HG03097 (cell line): ENCODE results near the gene FGR.
"Not testable (repeated sequence)": the region's sequence is repeated elsewhere in the genome, so short reads cannot be mapped to it uniquely, and the experiment has no call there.

Source experiments
- ATAC-seq: cut with Tn5 transposase; IDR thresholded peaks from one replicate; pipeline ENCODE4 v1.9.1; 2021; ENCODE audit not compliant: unreplicated experiment, low FRiP score

FGR gene

DNA sequence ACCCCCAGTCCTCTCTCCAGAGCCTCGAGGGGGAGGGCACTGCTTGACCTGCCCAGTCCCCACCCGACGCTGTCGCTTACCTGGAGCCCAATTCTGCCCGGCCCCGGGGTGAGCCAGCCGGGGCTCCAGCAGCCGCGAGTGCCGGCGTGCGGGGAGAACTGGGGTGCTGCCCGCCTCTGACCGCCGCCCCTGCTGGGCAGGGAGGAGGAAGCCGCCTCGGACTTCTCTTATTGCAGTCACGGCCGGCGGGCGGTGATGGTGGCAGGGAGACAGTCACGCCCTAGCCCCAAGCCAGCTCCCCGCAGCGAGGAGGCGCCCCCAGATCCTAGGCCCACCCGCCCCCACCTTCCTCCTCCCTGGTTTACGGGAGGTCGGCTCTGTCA lies at the start of gene FGR:
TSS of gene FGR (minus strand) at position 201 of the 383 bp plus-strand sequence. CDS start 11,269 bp downstream, outside the sequence.
- ATAC-seq, result no peak

DNA sequence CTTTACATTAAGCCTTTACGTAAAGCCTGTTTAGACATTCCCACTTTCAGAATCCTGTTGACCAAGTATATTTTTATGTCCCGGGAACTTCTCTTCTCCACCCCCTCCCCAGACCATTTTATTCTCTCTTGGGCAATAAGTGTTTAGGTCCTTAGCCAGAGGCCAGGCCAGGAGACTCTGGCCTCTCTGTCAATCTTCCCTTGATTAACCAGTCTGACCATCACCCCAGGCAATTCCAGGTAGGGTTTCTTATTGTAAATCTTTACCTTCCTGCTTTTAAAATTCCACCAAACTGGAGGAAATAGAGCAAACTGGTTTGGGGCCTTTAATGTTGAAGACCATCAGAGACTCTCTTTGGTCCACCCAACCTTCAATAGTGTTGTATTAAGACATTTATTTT lies 49.2 kb upstream of the FGR start:
- ATAC-seq, result no peak

DNA sequence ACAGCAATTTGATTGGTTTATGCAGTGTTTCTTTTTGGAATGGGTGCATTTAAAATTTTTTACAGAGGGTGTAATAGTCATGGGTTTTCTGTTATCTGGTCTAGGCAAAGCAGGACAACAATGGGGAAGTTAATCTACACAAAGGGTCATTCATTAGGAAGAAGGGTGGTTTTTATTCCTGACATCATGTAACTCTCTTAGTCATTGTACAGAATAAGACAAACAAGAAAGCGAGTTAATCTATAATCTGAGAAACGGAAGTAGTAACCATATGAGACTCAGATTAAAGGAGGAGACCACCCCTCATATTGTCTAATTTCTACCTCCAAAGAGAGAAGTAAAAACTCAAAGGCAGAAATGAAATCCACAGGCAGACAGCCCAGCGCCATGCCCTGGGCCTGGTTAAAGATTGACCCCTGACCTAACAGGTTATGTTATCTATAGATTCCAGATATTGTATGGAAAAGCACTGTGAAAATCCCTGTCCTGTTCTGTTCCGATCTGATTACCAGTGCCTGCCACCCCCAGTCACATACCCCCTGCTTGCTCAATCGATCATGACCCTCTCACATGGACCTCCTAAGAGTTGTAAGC lies 47.5 kb upstream of the FGR start:
- ATAC-seq, result no peak

DNA sequence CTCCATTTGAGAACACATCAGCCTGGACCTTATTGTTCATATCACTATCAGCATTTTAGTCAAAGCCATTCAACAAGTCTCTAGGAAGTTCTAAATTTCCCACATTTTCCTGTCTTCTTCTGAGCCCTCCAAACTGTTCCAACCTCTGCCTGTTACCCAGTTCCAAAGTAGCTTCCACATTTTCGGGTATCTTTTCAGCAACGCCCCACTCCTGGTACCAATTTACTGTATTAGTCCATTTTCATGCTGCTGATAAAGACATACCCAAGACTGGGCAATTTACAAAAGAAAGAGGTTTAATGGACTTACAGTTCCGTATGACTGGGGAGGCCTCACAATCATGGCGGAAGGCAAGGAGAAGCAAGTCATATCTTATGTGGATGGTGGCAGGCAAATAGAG lies 46.6 kb upstream of the FGR start:
- not testable (repeated sequence) for ATAC-seq

DNA sequence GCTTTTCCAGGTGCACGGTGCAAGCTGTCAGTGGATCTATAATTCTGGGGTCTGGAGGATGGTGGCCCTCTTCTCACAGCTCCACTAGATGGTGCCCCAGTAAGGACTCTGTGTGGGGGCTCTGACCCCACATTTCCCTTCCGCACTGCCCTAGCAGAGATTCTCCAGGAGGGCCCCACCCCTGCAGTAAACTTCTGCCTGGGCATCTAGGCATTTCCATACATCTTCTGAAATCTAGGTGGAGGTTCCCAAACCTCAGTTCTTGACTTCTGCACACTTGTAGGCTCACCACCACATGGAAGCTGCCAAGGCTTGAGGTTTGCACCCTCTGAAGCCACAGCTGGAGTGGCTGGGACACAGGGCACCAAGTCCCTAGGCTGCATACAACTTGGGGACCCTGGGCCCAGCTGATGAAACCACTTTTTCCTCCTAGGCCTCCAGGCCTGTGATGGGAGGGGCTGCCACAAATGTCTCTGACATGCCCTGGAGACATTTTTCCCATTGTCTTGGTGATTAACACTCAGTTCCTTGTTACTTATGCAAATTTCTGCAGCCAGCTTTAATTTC lies 45.3 kb upstream of the FGR start:
- not testable (repeated sequence) for ATAC-seq

DNA sequence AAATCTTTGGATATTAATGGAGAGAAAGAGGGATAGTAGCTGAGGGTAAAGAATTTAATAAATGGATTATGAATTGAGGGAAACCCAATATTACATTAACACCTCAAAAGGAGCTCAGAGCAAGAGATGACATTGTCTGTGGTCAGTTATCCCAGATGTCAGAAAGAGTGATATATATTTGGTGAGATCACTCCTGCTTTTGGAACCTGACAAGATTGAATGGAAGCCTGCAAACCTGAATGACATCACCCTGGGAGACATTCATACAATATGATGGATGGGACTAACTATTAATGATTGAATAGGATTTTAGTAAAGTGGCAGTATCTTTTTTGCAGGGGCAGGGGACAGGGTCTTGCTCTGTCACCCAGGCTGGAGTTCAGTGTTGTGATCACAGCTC lies 43.8 kb upstream of the FGR start:
- no peak for ATAC-seq

DNA sequence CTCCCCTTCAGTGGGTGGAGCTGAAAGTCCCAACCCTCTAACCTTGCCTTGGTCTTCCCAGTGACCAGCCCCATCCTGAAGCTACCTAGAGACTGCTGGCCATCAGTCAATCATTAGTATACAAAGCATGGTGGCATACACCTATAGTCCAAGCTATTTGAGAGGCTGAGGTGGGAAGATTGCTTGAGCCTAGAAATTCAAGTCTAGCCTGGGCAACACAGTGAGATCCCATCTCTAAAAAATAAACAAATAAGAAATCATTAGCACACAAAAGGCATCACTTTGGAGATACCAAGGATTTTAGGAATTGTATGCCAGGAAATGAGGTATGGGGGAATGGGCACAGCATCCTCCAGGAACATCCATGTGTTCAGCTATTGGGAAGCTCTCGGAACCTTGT lies 41.4 kb upstream of the FGR start:
- ATAC-seq, result no peak

DNA sequence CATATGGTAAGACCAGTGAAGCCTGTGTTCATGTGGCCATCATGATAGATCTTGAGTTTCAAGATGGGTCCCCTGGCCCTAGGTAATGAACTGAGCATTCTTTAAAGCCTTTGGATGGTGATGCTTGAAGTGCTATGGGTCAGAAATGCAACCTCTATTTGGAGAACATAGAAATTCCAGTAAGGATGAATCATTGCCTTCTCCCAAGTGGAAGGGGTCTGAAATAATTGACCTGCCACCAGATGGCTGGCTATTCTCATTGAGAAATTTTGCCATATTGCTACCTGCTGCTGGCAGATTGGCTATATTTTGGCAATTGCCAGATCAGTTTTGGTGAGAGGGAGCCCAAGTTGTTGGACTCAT lies 37.7 kb upstream of the FGR start:
- no peak for ATAC-seq

DNA sequence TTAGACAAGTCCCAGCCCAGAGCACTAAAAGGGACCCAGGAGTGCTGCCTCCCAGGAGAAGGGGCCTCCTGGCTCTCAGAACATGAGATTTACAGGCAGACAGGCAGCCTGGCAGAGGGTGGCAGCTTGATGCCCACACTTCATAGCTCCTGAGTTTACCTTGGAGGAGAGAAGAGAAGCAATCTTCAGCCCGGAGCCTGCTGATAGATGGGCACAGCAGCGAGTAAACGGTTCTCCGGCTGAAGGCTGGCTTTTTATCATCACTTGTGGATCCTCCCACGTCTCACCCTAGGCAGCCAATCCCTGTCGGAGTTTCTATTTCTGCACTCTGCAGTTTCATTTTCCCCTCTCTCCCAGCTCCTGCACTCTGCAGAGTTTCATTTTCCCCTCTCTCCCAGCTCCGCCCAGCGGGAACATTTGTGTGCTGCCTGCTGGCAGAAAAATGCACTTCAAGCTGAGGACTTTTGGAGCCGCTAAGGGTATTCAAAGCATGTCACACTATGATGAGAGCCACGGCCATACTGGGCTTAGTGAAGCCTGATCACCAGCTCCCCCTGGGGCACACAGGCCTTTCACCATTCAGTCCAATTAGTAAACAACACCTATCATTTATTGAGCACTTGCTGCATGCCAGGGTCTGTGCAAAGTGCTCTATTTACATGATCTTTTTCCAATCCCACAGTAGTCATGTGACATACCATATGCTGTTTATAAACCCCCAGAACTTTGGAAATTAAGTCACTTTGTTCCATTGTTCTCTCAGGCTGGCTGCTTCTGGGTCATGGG lies 37.2 kb upstream of the FGR start, which contains the start of gene IFI6:
TSS of gene IFI6 (minus strand) at position 229 of the 786 bp plus-strand sequence. CDS start 2,878 bp downstream, outside the sequence.
- ATAC-seq, result peak; percentile 75

DNA sequence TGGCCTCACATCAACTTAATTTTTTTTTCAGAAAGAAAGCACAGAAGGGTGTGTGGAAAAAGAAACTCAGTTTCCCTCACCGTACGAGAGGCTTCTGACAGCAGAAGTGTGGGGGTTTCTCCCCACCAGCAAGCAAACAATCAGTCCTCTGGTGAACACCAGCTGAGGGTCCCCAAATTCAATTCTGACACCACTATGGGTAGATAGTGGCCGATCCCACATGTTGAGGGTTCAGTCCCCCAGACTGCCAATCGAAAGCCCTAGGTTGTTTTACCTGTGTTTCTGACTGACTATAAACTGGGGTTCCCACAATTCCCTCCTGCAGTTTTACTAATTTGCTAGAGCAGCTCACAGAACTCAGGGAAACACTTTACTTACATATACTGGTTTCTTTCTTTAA lies 34.9 kb upstream of the FGR start:
- no peak for ATAC-seq

DNA sequence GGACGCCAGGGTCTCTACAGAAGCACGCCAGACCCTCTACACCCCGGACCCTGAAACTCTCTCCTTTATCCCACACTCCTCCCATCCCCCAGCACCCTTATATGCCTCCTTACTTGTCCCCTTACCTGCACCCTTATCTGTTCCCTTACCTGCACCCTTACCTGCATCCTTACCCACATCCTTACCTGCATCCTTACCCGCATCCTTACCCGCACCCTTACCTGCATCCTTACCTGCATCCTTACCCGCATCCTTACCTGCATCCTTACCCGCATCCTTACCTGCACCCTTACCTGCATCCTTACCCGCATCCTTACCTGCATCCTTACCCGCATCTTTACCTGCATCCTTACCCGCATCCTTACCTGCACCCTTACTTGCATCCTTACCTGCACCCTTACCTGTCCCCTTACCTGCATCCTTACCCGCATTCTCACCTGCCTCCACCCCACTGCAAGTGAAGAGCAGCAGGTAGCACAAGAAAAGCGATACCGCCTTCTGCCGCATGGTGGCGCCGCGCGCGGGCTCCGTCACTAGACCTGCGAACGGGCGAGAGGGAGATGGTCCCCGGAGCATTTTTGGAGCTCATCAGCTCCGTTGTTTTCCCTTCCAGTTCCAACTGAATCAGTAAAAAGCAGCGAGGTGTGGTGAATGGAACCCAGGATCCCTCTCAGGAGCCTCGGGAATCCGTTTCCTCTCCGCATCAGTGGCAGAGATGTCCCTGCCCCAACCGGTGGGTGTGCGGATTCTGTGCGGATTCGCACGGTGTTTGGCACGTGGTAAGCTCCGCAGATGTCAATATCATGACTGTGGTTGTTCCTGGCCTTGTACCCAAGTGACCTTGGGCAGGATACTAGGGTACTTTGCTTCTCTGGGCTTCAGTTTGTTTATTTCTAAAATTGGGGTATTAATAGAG lies 34.1 kb upstream of the FGR start:
- ATAC-seq, result no peak

DNA sequence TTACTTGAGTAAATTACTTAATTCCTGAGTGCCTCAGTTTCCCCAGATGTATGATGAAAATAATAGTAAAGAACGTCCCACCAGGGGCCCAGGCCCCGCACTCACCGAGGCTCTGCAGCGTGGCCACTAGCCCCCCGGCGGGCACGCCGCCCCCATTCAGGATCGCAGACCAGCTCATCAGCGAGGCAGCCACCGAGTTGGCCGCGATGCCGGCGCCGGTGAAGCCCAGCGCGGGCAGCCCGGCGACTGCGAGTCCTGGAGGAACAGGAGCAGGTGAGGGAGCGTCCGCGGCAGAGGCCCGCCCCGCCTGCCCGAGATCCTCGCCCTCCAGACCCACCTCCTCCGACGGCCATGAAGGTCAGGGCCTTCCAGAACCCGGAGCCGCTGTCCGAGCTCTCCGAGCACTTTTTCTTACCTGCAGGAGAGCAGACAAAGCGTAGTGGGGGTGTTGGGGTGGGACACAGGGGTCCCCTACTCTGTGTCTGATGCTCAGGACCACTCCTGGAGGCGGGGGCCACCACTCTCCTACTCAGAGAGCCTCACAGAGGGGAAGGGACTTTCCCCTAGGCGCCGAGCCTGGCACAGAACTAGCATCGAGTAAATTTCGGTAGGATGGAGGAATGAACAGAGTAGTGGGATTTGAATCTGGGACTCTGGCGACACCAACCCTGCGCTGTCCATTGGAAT lies 33.3 kb upstream of the FGR start:
- no peak for ATAC-seq

DNA sequence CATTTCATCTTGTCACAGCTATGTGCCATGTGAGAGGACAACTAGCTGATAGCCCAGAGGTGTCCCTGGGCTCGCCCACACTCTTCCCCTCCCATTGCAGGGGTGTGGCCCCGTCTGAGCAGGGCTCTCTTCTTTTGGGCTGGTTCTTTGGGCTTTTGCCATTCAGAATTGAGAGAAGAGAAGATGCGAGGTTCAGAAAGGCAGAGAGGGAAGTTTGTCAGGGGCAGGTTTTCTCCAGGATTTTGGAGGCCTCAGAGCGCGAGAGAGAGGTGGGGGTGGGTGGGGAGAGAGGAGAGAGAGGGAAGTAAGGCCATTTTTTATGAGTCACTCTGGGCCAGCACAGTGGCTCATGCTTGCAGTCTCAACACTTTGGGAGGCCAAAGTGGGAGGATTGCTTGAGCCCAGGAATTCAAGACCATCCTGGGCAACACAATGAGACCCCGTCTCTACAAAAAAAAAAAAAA lies 31.8 kb upstream of the FGR start:
- no peak for ATAC-seq

DNA sequence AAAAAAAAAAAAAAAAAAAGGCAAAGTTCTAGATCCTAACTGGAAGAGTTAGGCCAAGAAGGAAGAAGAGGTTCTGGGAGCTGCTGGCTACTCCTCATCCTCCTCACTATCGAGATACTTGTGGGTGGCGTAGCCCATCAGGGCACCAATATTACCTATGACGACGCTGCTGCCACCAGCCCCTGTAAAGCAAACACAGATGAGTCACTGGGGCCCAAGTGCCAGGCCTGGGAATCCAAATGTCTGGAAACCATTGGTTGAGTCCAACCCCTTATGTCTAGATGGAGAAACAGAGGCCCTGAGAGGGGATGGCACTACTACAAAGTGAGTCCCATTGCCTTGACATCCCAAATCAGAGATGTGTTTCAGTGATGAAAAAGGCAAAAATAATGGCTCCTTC lies 31.3 kb upstream of the FGR start:
- no peak for ATAC-seq

DNA sequence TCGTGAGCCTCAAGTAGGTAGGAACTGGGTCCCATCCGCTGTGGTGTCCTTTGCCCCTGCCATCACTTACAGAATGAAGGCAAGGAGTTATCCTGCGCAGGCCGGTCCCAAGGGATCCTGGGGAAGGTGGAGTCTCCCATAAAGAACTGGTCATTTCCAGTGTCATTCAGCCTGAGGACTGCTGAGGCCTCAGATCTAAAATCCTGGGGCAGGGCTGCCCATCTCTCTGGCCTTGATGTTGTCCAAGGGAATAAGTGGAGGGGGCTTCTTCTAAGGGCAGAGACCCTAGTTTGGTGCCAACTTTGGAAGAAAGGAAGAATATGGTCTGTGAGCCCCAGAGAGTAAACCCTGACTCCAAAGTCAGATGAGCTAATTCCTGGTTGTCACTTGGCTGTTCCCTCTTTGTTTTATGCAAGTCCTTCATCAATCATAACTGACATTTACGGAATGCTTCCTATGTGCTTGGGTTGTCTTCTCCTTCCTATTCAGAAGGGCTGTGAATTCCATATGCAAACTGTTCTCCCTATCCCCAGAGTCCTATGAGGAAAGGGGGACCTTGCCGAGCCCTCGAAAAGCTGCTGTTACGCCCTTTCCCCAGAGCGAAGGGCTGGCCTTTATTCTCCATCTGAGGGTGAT lies 30.1 kb upstream of the FGR start:
- ATAC-seq, result no peak

DNA sequence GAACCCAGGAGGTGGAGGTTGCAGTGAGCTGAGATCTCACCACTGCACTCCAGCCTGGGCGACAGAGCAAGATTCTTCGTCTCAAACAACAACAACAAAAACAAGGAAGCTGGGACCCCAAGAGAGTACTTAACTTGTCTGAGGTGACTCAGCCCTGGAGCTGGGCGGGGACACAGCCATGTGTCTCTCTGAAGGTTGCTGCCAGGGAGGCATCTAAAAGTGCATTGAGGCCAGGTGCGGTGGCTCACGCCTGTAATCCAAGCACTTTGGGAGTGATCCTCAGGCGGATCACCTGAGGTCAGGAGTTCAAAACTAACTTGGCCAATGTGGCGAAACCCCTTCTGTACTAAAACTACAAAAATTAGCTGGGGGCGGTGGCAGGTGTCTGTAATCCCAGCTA lies 29.3 kb upstream of the FGR start:
- ATAC-seq, result no peak

DNA sequence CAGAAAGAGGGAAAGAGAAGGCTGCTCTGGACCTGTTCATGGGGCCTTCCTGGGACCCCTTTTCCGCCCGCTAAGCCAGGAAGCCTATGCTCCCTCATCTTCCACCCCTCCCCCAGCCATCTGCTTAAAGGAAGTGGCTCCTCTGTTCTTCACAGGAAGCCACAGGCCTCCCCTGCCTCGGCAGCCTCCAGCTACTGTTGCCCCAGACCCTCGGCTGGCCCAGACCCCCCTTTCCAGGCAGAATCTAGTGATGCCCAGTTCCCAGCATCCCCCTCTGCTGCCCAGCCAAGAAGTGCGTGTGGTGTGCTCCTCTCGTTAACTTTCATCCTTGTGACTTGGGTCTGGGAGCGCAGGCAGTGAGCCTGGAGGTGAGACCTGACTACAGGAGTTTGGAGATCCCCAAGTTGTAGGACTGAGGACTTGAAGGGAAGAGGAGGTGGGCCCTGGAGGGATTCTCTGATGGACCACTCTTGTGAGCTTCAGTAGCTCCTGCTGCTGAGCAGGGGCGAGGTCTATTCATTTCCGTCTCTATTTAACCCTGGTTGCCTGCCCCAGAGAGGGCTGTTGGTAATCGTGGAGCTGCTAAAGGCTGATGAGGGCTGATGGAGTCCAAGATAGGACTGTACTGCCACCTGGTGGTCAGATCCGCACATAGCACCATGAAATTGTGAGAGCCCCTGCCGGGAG lies 27.9 kb upstream of the FGR start:
- peak; percentile 35 for ATAC-seq

DNA sequence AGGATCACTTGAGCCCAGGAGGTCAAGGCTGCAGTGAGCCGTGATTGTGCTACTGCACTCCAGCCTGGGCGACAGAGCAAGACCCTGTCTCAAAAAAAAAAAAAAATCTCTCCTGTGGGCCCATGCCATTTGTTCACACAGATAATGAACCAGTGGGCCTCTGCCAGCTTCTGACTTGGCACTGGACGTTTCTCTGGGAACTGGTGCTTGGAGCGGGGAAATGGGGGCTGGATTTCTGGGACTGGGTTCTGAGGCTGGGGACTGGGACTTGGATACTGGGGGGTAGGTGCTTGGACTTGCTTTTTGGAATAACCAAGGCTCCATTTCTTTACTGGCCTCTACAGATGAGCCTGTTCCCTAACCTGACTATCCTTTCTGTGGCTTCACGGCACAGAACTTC lies 27.3 kb upstream of the FGR start:
- no peak for ATAC-seq

DNA sequence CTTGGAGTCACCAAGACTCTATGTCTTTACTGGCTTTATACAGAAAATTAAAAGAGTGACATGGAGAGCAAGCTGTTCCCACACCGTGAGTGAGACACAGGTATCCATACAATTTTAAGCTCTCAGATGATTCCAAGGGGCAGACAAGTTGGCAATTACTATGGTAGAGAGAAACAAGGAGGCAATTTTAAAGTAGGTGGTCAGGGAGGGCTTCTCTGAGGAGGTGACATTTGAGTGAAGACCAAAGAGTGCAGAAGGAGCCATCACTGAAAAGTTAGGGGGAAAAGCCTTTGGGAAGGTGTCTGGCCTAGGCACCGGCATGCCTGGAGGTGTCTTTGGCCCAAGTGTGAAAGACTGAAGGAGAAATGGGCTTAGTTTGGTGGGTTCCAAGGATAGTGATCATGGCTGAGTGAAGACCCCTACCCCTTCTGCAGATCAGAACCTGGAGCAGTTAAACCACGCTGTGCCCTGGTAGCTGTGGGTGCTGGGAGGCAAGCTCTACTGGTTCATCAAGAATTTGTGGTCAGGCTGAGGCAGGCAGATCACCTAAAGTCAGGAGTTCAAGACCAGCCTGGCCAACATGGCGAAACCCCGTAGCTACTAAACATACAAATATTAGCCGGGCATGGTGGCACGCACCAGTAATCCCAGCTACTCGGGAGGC lies 26.6 kb upstream of the FGR start:
- ATAC-seq, result no peak
